ENCODE results near the gene ADPRM. TPM values are rescaled to one million over a fixed set of nuclear protein-coding genes. Genes with fewer than 3 reads are reported as not detected.

Gene ADPRM
- total and polyA plus RNA-seq, 4 donors, result 3.7 to 10.8 (median 6.7) TPM

DNA sequence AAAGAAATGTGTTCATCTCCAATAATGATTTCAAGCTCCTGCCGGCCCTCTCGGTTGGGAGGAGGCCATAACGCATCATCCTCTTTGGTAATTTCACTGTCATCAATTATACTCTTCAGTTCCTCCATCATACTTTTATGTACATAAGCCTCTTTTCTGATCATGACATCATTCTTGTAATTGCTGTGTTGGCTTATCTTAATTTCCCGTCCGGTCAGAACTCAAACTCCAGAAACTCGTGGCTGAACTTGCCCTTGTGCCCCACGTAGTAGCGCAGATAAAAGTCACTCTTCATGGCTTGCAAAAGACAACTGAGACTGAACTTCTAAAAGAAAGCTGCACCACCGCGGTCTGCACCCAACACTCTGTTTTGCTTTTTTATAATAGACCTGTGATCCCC is 18.8 kb downstream of the ADPRM start (continued):
- TF ChIP-seq FOXA2 (IDR thresholded peaks at IDR 0.05) (no peak), EGR1 (IDR thresholded peaks at IDR 0.05; ENCODE audit: low read depth in 2 of 2) (no peak)

DNA sequence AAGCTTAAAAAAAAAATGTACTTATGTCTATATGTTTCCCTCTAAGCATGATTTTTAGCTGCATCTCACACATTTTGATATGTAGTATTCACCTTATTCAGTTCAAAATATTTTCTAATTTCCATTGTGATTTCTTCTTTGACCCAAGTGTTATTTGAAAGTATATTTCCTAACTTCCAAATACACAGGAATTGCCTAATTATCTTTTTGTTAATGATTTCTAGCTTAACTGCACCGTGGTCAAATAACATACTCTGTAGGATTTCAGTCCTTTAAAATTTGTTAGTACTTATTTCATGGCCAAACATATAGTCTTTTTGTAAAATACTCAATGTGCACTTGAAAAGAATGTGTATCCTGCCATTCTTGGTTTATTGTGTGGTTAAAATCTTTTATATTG is 21.2 kb downstream of the ADPRM start:
- H3K4me3 ChIP-seq (ENCODE audit: low read depth in 1 of 3, low read length in 3 of 3), result no peak overlapping the region
- 2% methylated on average over 1 of the region's 1 CpG for WGBS
- no peaks in the 10 kb centered on the region for H3K27me3 ChIP-seq (ENCODE audit: control insufficient read depth in 4 of 4, insufficient read depth in 4 of 4, low read length in 3 of 4)
- TF ChIP-seq, protein P1, sequence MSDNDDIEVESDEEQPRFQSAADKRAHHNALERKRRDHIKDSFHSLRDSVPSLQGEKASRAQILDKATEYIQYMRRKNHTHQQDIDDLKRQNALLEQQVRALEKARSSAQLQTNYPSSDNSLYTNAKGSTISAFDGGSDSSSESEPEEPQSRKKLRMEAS (IDR thresholded peaks at IDR 0.05), result peak; percentile 30
- no peak for TF ChIP-seq JUND (IDR thresholded peaks at IDR 0.05)
- TF ChIP-seq FOXA2 (IDR thresholded peaks at IDR 0.05), result peak; percentile 10
- no peak for TF ChIP-seq TAF1 (conservative IDR thresholded peaks at IDR 0.05)
- peak; percentile 32 for TF ChIP-seq SP1 (IDR thresholded peaks at IDR 0.05)
- TF ChIP-seq, protein P2, sequence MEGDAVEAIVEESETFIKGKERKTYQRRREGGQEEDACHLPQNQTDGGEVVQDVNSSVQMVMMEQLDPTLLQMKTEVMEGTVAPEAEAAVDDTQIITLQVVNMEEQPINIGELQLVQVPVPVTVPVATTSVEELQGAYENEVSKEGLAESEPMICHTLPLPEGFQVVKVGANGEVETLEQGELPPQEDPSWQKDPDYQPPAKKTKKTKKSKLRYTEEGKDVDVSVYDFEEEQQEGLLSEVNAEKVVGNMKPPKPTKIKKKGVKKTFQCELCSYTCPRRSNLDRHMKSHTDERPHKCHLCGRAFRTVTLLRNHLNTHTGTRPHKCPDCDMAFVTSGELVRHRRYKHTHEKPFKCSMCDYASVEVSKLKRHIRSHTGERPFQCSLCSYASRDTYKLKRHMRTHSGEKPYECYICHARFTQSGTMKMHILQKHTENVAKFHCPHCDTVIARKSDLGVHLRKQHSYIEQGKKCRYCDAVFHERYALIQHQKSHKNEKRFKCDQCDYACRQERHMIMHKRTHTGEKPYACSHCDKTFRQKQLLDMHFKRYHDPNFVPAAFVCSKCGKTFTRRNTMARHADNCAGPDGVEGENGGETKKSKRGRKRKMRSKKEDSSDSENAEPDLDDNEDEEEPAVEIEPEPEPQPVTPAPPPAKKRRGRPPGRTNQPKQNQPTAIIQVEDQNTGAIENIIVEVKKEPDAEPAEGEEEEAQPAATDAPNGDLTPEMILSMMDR (IDR thresholded peaks at IDR 0.05; ENCODE audit: low read depth, low read length, missing input control), result no peak
- TF ChIP-seq, protein P3, sequence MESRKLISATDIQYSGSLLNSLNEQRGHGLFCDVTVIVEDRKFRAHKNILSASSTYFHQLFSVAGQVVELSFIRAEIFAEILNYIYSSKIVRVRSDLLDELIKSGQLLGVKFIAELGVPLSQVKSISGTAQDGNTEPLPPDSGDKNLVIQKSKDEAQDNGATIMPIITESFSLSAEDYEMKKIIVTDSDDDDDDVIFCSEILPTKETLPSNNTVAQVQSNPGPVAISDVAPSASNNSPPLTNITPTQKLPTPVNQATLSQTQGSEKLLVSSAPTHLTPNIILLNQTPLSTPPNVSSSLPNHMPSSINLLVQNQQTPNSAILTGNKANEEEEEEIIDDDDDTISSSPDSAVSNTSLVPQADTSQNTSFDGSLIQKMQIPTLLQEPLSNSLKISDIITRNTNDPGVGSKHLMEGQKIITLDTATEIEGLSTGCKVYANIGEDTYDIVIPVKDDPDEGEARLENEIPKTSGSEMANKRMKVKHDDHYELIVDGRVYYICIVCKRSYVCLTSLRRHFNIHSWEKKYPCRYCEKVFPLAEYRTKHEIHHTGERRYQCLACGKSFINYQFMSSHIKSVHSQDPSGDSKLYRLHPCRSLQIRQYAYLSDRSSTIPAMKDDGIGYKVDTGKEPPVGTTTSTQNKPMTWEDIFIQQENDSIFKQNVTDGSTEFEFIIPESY (IDR thresholded peaks at IDR 0.05), result no peak
- TF ChIP-seq RXRA (IDR thresholded peaks at IDR 0.05), result peak in 1 of 2 donors; percentile 40
- TF ChIP-seq FOXA1 (IDR thresholded peaks at IDR 0.05), result no peak
- TF ChIP-seq HNF4A (conservative IDR thresholded peaks at IDR 0.05), result peak; percentile 39 to 56
- no peak for TF ChIP-seq GABPA (IDR thresholded peaks at IDR 0.05 in 1 of 2, conservative IDR thresholded peaks at IDR 0.05 in 1 of 2)
- TF ChIP-seq, protein P4, sequence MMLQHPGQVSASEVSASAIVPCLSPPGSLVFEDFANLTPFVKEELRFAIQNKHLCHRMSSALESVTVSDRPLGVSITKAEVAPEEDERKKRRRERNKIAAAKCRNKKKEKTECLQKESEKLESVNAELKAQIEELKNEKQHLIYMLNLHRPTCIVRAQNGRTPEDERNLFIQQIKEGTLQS (IDR thresholded peaks at IDR 0.05), result no peak
- no peak for TF ChIP-seq HNF4G (IDR thresholded peaks at IDR 0.05)
- peak in 1 of 2 donors; percentile 30 for TF ChIP-seq EGR1 (IDR thresholded peaks at IDR 0.05; ENCODE audit: low read depth in 2 of 2)
- peak; percentile 42 for TF ChIP-seq YY1 (IDR thresholded peaks at IDR 0.05)
- peak in 1 of 2 donors; percentile 13 for TF ChIP-seq RAD21 (IDR thresholded peaks at IDR 0.05)
- TF ChIP-seq, protein P5, sequence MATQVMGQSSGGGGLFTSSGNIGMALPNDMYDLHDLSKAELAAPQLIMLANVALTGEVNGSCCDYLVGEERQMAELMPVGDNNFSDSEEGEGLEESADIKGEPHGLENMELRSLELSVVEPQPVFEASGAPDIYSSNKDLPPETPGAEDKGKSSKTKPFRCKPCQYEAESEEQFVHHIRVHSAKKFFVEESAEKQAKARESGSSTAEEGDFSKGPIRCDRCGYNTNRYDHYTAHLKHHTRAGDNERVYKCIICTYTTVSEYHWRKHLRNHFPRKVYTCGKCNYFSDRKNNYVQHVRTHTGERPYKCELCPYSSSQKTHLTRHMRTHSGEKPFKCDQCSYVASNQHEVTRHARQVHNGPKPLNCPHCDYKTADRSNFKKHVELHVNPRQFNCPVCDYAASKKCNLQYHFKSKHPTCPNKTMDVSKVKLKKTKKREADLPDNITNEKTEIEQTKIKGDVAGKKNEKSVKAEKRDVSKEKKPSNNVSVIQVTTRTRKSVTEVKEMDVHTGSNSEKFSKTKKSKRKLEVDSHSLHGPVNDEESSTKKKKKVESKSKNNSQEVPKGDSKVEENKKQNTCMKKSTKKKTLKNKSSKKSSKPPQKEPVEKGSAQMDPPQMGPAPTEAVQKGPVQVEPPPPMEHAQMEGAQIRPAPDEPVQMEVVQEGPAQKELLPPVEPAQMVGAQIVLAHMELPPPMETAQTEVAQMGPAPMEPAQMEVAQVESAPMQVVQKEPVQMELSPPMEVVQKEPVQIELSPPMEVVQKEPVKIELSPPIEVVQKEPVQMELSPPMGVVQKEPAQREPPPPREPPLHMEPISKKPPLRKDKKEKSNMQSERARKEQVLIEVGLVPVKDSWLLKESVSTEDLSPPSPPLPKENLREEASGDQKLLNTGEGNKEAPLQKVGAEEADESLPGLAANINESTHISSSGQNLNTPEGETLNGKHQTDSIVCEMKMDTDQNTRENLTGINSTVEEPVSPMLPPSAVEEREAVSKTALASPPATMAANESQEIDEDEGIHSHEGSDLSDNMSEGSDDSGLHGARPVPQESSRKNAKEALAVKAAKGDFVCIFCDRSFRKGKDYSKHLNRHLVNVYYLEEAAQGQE (IDR thresholded peaks at IDR 0.05), result no peak
- TF ChIP-seq NR2F2 (IDR thresholded peaks at IDR 0.05), result no peak
- H3K36me3 ChIP-seq (ENCODE audit: control insufficient read depth in 4 of 4, insufficient read depth in 3 of 4, low read depth in 1 of 4, low read length in 3 of 4), result peaks cover 2 to 21% (median 6%) of the 10 kb centered on the region in 4 donors
- peak overlapping the region; percentile 41 to 46 for H3K27ac ChIP-seq (ENCODE audit: low read depth in 1 of 2, low read length in 2 of 2)
- peaks cover 1 to 20% (median 15%) of the 10 kb centered on the region in 4 donors for H3K4me1 ChIP-seq (ENCODE audit: control insufficient read depth in 4 of 4, insufficient read depth in 4 of 4, low read length in 3 of 4)
- no peaks in the 10 kb centered on the region for H3K9me3 ChIP-seq (ENCODE audit: control insufficient read depth in 4 of 4, low read length in 3 of 4)
- no peak overlapping the region for H3K9ac ChIP-seq (ENCODE audit: low read depth in 1 of 2, low read length in 2 of 2)
- no peak for DNase-seq (ENCODE audit: low spot score)

Measured in liver (tissue), 9 donors.